Sigmoid colon (tissue), 7 donors: ENCODE measurements around the gene POPDC2. TPM values are rescaled to one million over a fixed set of nuclear protein-coding genes. Genes with fewer than 3 reads are reported as not detected.
A peak's percentile ranks its signal among the peaks of the same experiment; 100 is the strongest.

ENCODE experiments used
- DNase-seq: peaks from one replicate; pipeline ENCODE4 v3.0.0-alpha.2; 2019
- H3K27ac ChIP-seq, 4 donors: fragments of 200-600 bp; sonication (generic); one replicate each; pipeline ENCODE4 v1.5.1; 2016 to 2019; ENCODE audit warnings: mild to moderate bottlenecking in 1 of 4
- H3K27me3 ChIP-seq, 3 donors: fragments of 200-600 bp; sonication (generic); one replicate each; pipeline ENCODE4 v1.5.1; 2019; ENCODE audit warnings: mild to moderate bottlenecking in 1 of 3
- H3K36me3 ChIP-seq, 4 donors: fragments of 200-600 bp; sonication (generic); one replicate each; pipeline ENCODE4 v1.5.1; 2016 to 2019
- H3K4me1 ChIP-seq, 4 donors: fragments of 200-600 bp; sonication (generic); one replicate each; pipeline ENCODE4 v1.5.1; 2017 to 2019
- H3K4me3 ChIP-seq, 4 donors: fragments of 200-600 bp; sonication (generic); one replicate each; pipeline ENCODE4 v1.5.1; 2017 to 2019; ENCODE audit warnings: mild to moderate bottlenecking in 2 of 4, moderate library complexity in 1 of 4
- H3K9me3 ChIP-seq, 4 donors: fragments of 200-600 bp in 3 of 4; sonication (generic) in 3 of 4; one replicate each; pipeline versions ENCODE4 v1.5.1 to v1.6.1; 2013 to 2019
- CTCF ChIP-seq, 4 experiments: fragments of 450-650 bp in 3 of 4; fragments of 200-600 bp in 1 of 4; IDR thresholded peaks; one replicate each; pipeline ENCODE4 v1.5.1; 2016 to 2019; ENCODE audit warnings: antibody characterized with exemption in 4 of 4, mild to moderate bottlenecking in 3 of 4, moderate library complexity in 2 of 4
- EP300 ChIP-seq, 4 donors: sonication (generic); formaldehyde crosslinking; IDR thresholded peaks; one replicate each; pipeline ENCODE4 v1.6.1; 2017; ENCODE audit warnings: antibody characterized with exemption in 4 of 4
- POLR2A ChIP-seq, 2 donors: fragments of 450-650 bp; IDR thresholded peaks; one replicate each; pipeline ENCODE4 v1.6.1; 2016; ENCODE audit warnings: antibody characterized with exemption in 2 of 2, mild to moderate bottlenecking in 2 of 2, moderate library complexity in 2 of 2
- POLR2AphosphoS5 ChIP-seq, 4 donors: sonication (generic); formaldehyde crosslinking; IDR thresholded peaks; one replicate each; pipeline ENCODE4 v1.6.1; 2017; ENCODE audit warnings: antibody characterized with exemption in 4 of 4
- WGBS, 2 donors: extraction: QIAGEN DNeasy Blood & Tissue Kit; methylation state at CpG; one replicate each; pipeline ENCODE4 v1.1.7; 2013; 5-methylcytosine and 5-hydroxymethylcytosine counted together
- intact Hi-C: fragments of 100-400 bp; cut with DNase I; formaldehyde crosslinking; loops from one replicate; pipeline ENCODE4 v1.15.1; 2023
- polyA plus RNA-seq, 3 donors: library from polyadenylated mRNA; stranded (reverse); fragments of 200-250 nt; gene quantifications; one replicate each; pipeline ENCODE4 v1.2.3, GENCODE V29; 2013
- total RNA-seq, 4 donors: library from RNA; depleted of rRNA; stranded (reverse); fragments of >200 nt; gene quantifications; one replicate each; pipeline ENCODE4 v1.1.0, GENCODE V29; 2016
- donor health status: healthy with polysubstance abuse.
- donor health status: Bipolar disorder and iron deficiency.
- donor health status: healthy.

The POPDC2 gene
- total and polyA plus RNA-seq, 7 donors, result 1.2 to 203 (median 86.6) TPM

- no peak for TF ChIP-seq POLR2AphosphoS5 (IDR thresholded peaks at IDR 0.05)
- no peak for TF ChIP-seq CTCF (IDR thresholded peaks at IDR 0.05)
- no peak for TF ChIP-seq EP300 (IDR thresholded peaks at IDR 0.05)
- no peak for TF ChIP-seq POLR2A (IDR thresholded peaks at IDR 0.05)
- 5% methylated on average over 6 of the region's 6 CpGs for WGBS, 2 donors
- no peak for DNase-seq
- Histone ChIP-seq H3K36me3 (peaks cover 0 to 23% (median 17%) of the 10 kb centered on the region in 4 donors), H3K27ac (peak overlapping the region; percentile 93 to 96 (median 96)), H3K4me1 (peaks cover 0 to 19% (median 15%) of the 10 kb centered on the region in 4 donors), H3K9me3 (no peaks in the 10 kb centered on the region), H3K27me3 (no peaks in the 10 kb centered on the region), H3K4me3 (peak overlapping the region; percentile 69 to 81 (median 74))
- intact Hi-C loops, result loop anchor here (1.0 to 10.0 kb wide), 6 partner anchors 15 to 417 kb away; partner anchors contain the start of genes ADPRH, GSK3B and TIMMDC1
Measured at GRCh38 chr3:119677641-119677934, 17.2 kb upstream of the POPDC2 start.

GRCh38 chr3:119676771-119677640 is 16.6 kb upstream of the POPDC2 start, which contains the start of gene COX17:
Gene COX17 (minus strand): TSS chr3:119677406. CDS start chr3:119677310, 96 bp downstream.
- Histone ChIP-seq H3K27me3 (no peaks in the 10 kb centered on the region), H3K4me1 (peaks cover 0 to 19% (median 15%) of the 10 kb centered on the region in 4 donors), H3K4me3 (peak within 1 kb of the TSS; percentile 69 to 81 (median 74)), H3K36me3 (peaks cover 0 to 26% (median 18%) of the 10 kb centered on the region in 4 donors), H3K9me3 (no peaks in the 10 kb centered on the region), H3K27ac (peak within 1 kb of the TSS; percentile 93 to 96 (median 96))
- WGBS, 2 donors, result 1% methylated on average over 53 to 54 of the region's 54 CpGs
- peak; percentile 98 for DNase-seq
- TF ChIP-seq CTCF (IDR thresholded peaks at IDR 0.05) (no peak), EP300 (IDR thresholded peaks at IDR 0.05) (no peak), POLR2AphosphoS5 (IDR thresholded peaks at IDR 0.05) (peak; percentile 80 to 88 (median 85)), POLR2A (IDR thresholded peaks at IDR 0.05) (peak; percentile 46 to 53)
- intact Hi-C loops, result loop anchor here (1.0 to 10.0 kb wide), 6 partner anchors 14 to 418 kb away; partner anchors contain the start of genes ADPRH, GSK3B and TIMMDC1

GRCh38 chr3:119676020-119676419 is 15.6 kb upstream of the POPDC2 start:
- Histone ChIP-seq H3K4me1 (peaks cover 0 to 19% (median 15%) of the 10 kb centered on the region in 4 donors), H3K27me3 (no peaks in the 10 kb centered on the region), H3K4me3 (peak overlapping the region in 3 of 4 donors; percentile 69 to 81 (median 77)), H3K36me3 (peaks cover 0 to 35% (median 19%) of the 10 kb centered on the region in 4 donors), H3K27ac (peak overlapping the region; percentile 93 to 96 (median 96)), H3K9me3 (no peaks in the 10 kb centered on the region)
- TF ChIP-seq CTCF (IDR thresholded peaks at IDR 0.05), result no peak
- peak in 1 of 4 donors; percentile 49 for TF ChIP-seq EP300 (IDR thresholded peaks at IDR 0.05)
- intact Hi-C loops, result loop anchor here (2.0 to 10.0 kb wide), 5 partner anchors 13 to 419 kb away; partner anchors contain the start of genes ADPRH and GSK3B
- DNase-seq, result no peak
- WGBS, 2 donors, result 67 to 80% methylated on average over 1 of the region's 1 CpG

- Histone ChIP-seq H3K27me3 (no peaks in the 10 kb centered on the region), H3K4me1 (peaks cover 0 to 19% (median 15%) of the 10 kb centered on the region in 4 donors), H3K27ac (peak overlapping the region; percentile 93 to 96 (median 96)), H3K9me3 (no peaks in the 10 kb centered on the region), H3K36me3 (peaks cover 0 to 42% (median 19%) of the 10 kb centered on the region in 4 donors), H3K4me3 (peak overlapping the region in 1 of 4 donors; percentile 69)
- TF ChIP-seq POLR2AphosphoS5 (IDR thresholded peaks at IDR 0.05) (no peak), POLR2A (IDR thresholded peaks at IDR 0.05) (no peak), CTCF (IDR thresholded peaks at IDR 0.05) (no peak), EP300 (IDR thresholded peaks at IDR 0.05) (no peak)
- intact Hi-C loops, result loop anchor here (5.0 to 10.0 kb wide), 3 partner anchors 38 to 419 kb away; partner anchors contain the start of gene GSK3B
- WGBS, 2 donors, result 83 to 88% methylated on average over 5 of the region's 5 CpGs
- DNase-seq, result no peak
Measured at GRCh38 chr3:119675188-119675874, 14.9 kb upstream of the POPDC2 start.
